GM08714 (cell line): ENCODE data around the gene RTKN2.

ENCODE experiments used
- H3K4me3 ChIP-seq: fragments of 200-500 bp; sonication (Bioruptor generic); 2 replicates; pipeline ENCODE4 v1.5.1; 2014; ENCODE audit warnings: mild to moderate bottlenecking, low read length, inconsistent platforms
- ZNF274 ChIP-seq: IDR thresholded peaks from 2 replicates; pipeline ENCODE4 v1.6.1; 2012; ENCODE audit warnings: mild to moderate bottlenecking, low read depth, low read length

Gene RTKN2

DNA sequence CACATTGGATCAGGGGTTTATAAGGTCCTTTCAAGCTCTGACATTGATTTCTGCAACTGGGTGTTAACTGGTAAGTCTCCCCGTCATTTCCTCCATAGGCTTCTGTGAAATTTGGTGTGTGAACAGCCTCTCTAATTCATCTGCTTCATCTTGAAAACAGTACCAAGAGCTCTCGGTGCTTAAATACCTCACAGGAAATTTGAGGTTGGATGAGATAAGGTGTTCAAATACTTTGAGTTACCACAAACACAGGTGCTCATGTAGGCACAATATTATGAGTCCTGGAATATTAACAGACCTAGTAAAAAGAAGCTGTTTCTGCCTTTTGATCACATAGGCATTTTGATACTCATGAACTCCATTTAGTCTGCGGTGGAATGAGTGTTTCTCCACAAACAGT is 85.2 kb downstream of the RTKN2 start:
- no peak overlapping the region for H3K4me3 ChIP-seq
- TF ChIP-seq ZNF274, result no peak

DNA sequence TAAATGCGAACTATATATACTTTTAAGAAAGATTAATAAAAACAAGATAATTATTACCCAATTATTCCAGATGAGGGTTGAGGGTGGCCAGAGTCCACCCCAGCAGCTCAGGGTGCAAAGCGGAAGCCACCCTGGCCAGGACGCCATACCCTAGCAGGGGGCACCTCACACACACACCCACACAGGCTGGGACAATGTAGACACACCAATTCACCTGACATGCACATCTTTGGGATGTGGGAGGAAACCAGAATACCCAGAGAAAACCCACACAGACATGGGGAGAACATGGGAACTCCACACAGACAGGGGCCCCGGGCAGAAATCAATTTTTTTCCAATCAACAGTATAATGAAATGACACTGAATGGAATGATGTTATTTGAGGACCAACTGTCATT is 86.0 kb downstream of the RTKN2 start:
- H3K4me3 ChIP-seq, result no peak overlapping the region
- no peak for TF ChIP-seq ZNF274

DNA sequence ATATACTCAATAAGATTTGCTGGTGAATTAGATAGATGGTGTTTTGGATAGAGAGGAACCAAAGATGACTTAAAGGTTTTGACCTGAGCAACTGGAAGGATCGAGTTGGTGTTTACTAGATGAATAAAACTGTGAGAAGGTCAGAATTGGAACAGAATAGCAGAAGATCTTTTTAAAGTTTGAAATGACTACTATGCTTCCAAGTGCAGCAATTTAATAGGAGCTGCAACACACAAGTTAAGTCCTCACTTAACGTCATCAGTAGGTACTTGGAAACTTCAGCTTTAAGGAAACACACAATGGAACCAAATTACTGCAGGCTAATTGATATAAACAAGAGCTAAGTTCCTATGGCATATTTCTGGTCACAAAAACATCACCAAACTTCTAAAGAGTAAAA is 86.5 kb downstream of the RTKN2 start:
- H3K4me3 ChIP-seq, result no peak overlapping the region
- TF ChIP-seq ZNF274, result no peak

DNA sequence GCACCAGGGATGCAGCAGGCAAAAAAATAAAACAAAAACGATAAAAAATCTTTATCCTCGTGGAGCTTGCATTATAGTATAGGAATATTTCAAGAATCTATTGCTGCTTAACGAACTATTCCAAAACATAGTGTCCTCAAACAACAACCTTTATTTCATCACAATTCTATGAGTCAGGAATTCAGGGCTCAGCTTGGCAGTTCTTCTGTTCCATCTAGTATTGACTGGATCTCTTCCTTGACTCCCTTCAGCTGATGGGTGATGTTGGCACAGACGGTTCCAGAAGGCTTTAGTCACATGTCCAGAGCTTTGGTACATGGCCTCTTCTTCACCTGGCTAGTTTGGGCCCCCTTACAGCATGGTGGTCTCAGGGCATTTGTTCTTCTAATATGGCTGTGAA is 88.0 kb downstream of the RTKN2 start:
- no peak for TF ChIP-seq ZNF274
- no peak overlapping the region for H3K4me3 ChIP-seq

DNA sequence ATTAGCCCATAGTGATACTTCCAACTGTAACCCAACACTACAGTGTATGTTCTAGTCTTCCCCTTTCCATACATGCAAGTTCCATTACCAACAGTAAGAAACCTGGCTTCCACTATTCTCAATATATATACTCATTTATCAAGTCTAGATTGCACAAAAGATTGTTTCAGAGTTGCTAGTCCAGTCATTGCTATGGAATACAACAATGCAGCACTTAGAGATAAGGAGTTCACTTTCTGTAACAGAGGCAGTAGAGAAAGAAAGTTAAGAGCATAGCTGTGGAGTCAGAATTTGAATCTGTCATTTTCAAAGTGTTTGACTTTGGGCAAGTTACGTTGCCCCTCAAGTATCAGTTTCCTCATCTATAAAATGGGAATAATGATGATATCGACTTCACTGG is 90.1 kb downstream of the RTKN2 start:
- TF ChIP-seq ZNF274, result no peak
- no peak overlapping the region for H3K4me3 ChIP-seq

DNA sequence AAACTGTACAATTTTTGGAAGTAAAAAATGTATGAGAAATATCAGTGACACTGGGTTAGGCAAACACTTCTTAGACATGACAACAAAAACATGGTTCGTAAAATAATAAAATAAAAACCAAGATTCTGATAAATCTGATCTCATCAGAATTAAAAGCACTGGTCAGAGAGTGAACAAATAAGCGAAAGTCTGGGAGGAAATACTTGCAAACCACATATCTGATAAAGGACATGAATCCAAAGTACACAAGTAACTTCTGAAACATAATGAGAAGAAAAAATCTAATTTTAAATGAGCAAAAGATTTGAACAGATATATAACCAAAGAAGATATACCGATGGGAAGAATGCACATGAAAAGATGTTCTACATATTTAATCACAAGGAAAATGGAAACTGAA is 91.5 kb downstream of the RTKN2 start:
- TF ChIP-seq ZNF274, result no peak
- H3K4me3 ChIP-seq, result no peak overlapping the region

DNA sequence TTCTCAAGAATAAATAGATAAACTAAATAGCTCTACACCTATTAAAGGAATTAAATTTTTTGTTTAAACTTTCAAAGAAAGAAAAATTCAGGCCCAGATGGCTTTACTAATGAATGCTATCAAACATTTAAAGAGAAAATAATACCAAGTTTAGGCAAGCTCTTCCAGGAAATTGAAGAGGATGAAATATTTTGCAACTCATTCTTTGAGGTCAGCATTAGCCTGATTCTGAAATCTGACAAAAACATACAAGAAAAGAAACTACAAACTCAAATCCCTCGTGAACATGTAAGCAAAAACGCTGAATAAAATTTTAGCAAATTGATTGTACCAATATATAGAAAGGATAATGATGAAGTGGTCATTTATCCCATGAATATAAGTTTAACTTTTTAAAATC is 93.4 kb downstream of the RTKN2 start:
- no peak overlapping the region for H3K4me3 ChIP-seq
- TF ChIP-seq ZNF274, result no peak

DNA sequence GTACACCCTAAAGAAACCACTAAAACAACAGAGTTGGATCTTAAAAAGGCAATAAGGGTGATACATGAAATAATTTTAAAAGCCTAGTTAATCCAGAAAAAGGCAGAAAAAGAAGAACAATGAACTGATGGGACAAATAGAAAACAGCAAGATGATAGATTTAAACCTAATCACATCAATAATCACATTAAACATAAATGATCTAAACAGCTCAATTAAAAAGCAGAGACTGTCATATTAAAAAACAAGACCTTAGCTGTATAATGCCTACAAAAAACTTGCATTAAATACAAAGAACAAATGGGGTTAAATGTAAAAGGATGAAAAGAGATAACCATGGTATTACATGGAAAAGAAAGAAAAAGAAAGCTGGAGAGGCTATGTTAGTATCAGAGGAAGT is 96.2 kb downstream of the RTKN2 start:
- TF ChIP-seq ZNF274, result no peak

DNA sequence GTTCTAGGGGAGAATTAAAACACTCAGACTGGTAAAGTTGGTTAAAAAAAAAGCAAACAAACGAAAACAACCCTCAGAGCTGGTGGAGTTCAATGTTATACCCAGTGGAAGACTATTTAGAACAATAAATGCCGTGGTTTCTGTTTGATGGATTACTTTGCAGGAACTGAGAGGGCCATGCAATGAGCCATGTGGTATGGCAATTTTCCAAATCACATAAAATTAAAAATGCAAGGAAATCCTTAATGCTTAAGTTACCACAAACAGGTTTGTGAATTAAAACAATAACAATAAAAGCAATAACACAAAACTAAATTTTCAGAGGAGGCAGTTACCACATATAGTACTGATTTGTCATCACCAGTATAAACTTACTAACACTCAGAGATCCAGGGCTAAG is 96.9 kb downstream of the RTKN2 start:
- no peak overlapping the region for H3K4me3 ChIP-seq
- TF ChIP-seq ZNF274, result no peak

More for the DNA sequence above, 96.2 kb downstream of the RTKN2 start:
- no peak overlapping the region for H3K4me3 ChIP-seq

DNA sequence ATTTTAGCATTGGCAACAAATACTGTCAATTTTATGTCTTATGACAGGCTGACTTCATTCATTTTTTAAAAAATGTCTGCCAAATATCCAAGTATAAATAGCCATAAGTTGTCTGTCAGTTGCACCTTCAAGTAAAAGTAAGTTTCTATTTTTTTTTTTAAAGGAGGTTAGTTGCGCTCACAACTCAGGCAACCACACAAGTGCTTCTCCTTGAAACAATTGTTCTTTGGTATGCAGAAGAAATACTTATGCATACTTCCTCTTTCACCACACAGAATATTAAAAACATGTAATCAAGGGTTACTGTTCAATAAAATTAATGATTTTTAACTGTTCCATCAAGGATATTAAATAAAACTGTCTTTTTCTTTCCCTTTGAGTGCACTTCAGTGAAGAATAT is 97.9 kb downstream of the RTKN2 start:
- TF ChIP-seq ZNF274, result no peak
- no peak overlapping the region for H3K4me3 ChIP-seq

DNA sequence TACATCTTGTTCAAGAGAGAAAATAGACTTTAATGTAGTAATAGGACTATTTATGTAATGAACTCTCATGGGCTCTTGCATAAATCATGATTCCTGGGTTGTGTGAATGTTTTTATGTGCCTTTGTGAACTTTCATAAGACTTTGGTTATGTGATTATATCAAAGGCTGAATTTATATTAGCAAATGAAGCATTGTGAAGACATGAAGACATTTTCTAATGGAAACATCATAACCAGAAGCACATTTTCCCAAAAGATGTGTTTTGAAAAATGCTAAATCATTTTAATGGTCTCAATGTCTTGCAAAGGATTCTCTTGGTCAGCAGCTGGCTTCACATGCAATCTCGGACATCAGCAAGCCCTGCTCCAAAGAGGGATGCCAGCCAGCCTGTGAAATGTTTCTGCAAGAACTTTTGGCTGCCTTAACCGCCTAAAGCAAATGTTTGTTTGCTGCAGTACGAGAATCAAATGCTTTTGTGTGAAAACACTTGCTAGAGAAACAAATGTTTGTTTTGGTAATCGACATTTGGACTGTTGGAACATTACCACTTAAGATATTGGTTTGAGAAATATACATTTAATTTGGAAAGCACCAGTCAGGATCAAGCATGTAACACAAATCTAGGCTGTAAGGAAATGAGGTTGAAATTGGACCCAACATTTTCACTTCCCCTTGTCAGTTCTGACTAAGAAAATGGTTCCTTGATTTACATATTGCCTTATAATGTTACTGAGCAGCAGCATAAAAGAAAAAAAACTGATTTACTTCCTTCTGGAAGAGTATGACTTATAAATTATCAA is 102.1 kb downstream of the RTKN2 start:
- no peak for TF ChIP-seq ZNF274

DNA sequence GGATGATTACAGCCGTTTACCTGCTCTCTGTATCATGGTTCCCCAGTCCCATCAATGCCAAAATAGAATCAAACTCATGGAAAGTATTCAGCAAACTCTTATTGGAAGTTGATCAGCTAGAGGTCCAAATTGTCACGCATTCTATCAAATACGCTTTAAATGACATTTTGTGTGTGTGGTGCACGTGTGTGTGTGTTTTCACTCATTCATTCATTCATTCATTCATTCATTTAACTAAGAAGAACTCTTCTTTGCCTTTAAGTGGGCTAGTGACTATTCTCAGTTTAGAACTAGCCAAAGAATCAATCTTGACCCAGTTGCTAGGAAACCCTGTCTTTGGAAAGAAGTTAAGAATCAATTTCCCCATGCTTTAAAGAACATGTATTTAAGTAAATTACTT is 102.8 kb downstream of the RTKN2 start:
- TF ChIP-seq ZNF274, result no peak
- no peak overlapping the region for H3K4me3 ChIP-seq

More for the DNA sequence above, 102.1 kb downstream of the RTKN2 start:
- H3K4me3 ChIP-seq, result no peak overlapping the region

DNA sequence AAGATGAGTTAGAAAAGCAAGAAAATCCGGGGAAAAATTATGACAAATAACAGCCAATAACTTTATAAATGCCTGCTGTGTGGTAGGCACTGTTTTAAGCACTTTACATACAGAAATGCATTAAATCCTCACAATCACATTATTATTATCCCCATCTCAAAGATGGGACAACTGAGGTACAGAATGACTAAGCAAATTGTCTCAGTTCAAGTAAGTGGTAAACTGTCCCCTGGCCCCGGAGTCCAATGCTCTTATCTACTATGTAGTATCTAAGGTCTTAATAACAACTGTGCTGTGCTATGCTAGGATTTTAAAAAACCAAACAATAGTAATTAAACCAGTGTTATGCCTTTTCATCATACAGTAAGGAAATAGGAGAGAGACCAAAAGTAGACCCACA is 105.6 kb downstream of the RTKN2 start:
- TF ChIP-seq ZNF274, result no peak
- H3K4me3 ChIP-seq, result no peak overlapping the region

DNA sequence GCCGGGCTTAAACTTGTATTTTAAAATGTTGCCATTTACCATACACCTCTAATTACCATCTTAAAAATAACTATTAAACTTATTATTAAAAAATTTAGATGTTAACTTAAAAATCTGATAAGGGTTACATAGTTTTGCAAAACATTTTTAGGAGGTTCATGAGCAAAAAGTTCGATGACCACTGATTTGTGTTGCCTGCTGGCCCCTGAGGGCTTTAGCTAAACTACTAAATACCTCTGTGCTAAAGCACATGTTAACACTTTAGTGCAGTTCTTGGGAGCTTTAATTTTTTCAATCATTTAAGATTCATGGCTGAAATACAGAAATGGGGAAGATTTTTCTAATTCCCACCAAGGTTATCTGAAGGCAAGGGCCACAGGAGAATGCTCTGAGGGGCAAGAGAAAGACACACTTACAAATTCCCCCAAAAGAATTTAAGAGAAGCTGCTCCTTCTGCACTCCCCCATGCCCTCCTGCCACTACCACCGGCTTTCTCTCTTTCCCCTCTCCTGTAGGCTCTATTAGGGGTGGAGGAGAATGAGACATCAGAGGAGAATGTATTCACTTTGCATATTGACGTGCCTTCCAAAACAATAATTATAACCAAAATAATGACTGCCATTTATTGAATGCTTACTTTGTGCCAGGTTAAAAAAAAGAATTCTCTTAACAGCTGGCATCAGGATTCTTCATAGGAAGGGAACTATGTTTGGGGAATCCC is 106.2 kb downstream of the RTKN2 start:
- TF ChIP-seq ZNF274, result no peak
- no peak overlapping the region for H3K4me3 ChIP-seq

DNA sequence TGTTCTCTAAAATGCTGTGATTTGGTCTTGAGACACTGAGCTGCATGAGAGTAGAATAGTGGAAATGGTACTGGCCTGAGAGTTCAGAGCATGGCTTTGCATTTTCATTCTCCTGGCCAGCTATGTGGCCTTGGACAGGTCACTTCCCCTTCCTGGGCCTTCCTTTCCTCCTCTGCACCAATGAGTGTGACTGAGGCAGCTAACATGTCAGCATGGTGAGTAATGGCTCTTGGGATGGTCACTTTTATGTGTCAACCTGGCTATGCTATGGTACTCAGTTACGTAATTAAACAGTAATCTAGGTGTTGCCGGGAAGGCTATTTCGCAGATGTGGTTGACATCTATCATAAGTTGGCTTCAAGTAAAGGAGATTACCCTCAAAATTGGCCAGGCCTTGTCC is 109.3 kb downstream of the RTKN2 start:
- no peak for TF ChIP-seq ZNF274
- H3K4me3 ChIP-seq, result no peak overlapping the region

DNA sequence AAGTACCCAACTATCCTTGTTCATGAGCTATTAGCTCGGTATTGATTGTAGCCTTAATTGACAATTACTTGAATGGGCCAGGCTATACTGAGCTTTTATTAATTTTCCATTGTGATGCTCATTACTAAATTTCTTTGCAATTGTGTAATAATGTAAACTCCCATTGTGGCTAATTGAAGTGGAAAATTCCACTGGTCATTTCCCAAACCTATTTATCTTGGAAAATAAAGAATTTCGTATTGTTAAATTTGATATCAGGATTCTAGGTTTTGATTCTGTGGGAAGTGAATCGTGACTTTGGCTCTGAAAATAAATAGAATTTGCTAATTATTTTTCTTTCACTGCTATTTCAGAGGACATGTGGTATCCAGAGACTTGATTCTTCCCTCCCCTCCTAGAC is 111.0 kb downstream of the RTKN2 start:
- no peak for TF ChIP-seq ZNF274
- H3K4me3 ChIP-seq, result no peak overlapping the region
